Mesothelial cell of epicardium (in vitro differentiated cells): ENCODE data around the gene ATP8B4. TPM values are rescaled to one million over a fixed set of nuclear protein-coding genes. Genes with fewer than 3 reads are reported as not detected.
"Not testable (repeated sequence)": the region's sequence is repeated elsewhere in the genome, so short reads cannot be mapped to it uniquely, and the experiment has no call there.

ENCODE experiments used
- DNase-seq, 2 experiments: peaks; one replicate each; pipeline ENCODE4 v3.0.0; 2021; ENCODE audit warnings: low spot score in 2 of 2; ENCODE audit not compliant: unreplicated experiment in 2 of 2
- H3K27ac Mint-ChIP-seq: 2 replicates; pipeline ENCODE4 v1.8.0; 2021; ENCODE audit warnings: mixed read lengths
- H3K27me3 Mint-ChIP-seq: 2 replicates; pipeline ENCODE4 v1.8.0; 2021; ENCODE audit warnings: low read depth, mixed read lengths
- H3K36me3 Mint-ChIP-seq: 2 replicates; pipeline ENCODE4 v1.8.0; 2021; ENCODE audit warnings: mixed read lengths
- H3K4me1 Mint-ChIP-seq: 2 replicates; pipeline ENCODE4 v1.8.0; 2021; ENCODE audit warnings: mixed read lengths
- H3K4me3 Mint-ChIP-seq: 2 replicates; pipeline ENCODE4 v1.8.0; 2021; ENCODE audit warnings: mild to moderate bottlenecking, moderate library complexity, mixed read lengths
- H3K9me3 Mint-ChIP-seq: 2 replicates; pipeline ENCODE4 v1.8.0; 2021; ENCODE audit warnings: mixed read lengths
- total RNA-seq: library from RNA; stranded (reverse); gene quantifications from 3 replicates; pipeline ENCODE4 v1.2.1, GENCODE V29; 2021
- TF ChIP-seq, protein P1 (sequence below): fragments of 200-600 bp; sonication (generic); IDR thresholded peaks from one replicate; pipeline ENCODE4 v1.5.0; 2021; ENCODE audit warnings: antibody characterized with exemption; ENCODE audit not compliant: unreplicated experiment

ATP8B4 gene
- total RNA-seq, 1 donor from 2014 or later, result 1.8 TPM

DNA sequence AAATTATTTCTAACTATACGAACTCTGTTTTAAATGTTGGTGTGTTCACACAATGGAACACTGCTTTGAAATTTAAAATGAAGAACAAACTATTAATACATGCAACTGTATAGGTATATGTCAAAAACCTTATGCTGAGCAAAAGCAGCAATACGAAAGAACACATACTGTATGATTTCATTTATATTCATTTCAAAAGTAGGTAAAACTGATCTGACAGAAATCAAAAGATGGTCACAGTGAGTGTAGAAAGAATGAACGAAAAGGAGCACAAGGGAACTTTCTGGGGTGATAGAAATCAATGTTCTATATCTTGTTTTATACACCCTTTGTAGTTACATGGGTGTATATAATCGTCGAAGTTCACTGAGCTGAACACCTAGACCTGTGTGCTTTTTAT is 12.6 kb downstream of the ATP8B4 start:
- Mint-ChIP-seq H3K9me3 (peaks cover 25% of the 10 kb centered on the region), H3K27ac (no peak overlapping the region), H3K4me1 (peaks cover 25% of the 10 kb centered on the region), H3K36me3 (peaks cover 1% of the 10 kb centered on the region), H3K4me3 (no peak overlapping the region), H3K27me3 (peaks cover 13% of the 10 kb centered on the region)
- TF ChIP-seq, protein P1, sequence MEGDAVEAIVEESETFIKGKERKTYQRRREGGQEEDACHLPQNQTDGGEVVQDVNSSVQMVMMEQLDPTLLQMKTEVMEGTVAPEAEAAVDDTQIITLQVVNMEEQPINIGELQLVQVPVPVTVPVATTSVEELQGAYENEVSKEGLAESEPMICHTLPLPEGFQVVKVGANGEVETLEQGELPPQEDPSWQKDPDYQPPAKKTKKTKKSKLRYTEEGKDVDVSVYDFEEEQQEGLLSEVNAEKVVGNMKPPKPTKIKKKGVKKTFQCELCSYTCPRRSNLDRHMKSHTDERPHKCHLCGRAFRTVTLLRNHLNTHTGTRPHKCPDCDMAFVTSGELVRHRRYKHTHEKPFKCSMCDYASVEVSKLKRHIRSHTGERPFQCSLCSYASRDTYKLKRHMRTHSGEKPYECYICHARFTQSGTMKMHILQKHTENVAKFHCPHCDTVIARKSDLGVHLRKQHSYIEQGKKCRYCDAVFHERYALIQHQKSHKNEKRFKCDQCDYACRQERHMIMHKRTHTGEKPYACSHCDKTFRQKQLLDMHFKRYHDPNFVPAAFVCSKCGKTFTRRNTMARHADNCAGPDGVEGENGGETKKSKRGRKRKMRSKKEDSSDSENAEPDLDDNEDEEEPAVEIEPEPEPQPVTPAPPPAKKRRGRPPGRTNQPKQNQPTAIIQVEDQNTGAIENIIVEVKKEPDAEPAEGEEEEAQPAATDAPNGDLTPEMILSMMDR, result no peak
- no peak for DNase-seq

DNA sequence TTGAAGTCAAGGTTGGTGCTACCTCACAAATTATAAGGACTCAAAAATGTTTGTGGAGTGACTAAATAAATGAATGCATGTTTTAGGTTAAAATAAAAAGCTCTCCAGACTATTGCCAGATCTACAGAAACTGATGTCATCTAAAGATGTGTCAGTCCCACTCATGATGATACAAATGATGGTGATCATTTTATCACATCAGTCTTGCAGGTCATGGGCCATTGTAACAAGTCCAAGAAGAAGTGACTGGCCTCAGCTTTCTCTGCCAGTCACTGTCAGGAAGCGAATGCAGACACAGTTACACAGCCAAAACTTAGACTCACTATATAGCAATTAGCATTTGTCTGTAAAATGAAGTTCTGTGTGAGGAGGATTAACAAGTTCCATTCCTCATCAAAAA is 18.5 kb downstream of the ATP8B4 start:
- TF ChIP-seq, protein P1, result no peak
- Mint-ChIP-seq H3K4me1 (no peaks in the 10 kb centered on the region), H3K4me3 (no peak overlapping the region), H3K36me3 (peaks cover 1% of the 10 kb centered on the region), H3K9me3 (peaks cover 25% of the 10 kb centered on the region), H3K27me3 (peaks cover 15% of the 10 kb centered on the region), H3K27ac (no peak overlapping the region)
- DNase-seq, result no peak

DNA sequence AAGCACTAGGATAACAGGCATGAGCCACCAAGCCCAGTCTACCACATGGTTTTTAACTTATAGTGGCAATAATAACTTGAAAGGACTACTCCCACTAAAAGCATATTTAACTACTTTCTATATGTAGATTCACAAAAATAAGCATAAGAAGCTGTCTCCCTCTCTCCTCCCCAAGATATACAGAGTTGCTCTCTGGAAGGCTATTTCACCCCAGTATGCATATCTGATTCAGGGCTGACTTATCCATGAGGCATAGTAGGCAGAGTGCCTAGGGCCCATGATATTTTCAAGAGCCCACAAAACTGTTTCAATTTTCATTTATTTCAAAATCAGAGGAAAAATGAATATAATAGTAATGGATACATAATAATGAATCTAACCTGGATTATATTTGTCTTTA is 20.5 kb downstream of the ATP8B4 start:
- H3K4me1 Mint-ChIP-seq, result no peaks in the 10 kb centered on the region
- no peak overlapping the region for H3K27ac Mint-ChIP-seq
- TF ChIP-seq, protein P1, result no peak
- H3K9me3 Mint-ChIP-seq, result peaks cover 17% of the 10 kb centered on the region
- no peak overlapping the region for H3K4me3 Mint-ChIP-seq
- peaks cover 15% of the 10 kb centered on the region for H3K27me3 Mint-ChIP-seq
- H3K36me3 Mint-ChIP-seq, result peaks cover 1% of the 10 kb centered on the region
- no peak for DNase-seq

DNA sequence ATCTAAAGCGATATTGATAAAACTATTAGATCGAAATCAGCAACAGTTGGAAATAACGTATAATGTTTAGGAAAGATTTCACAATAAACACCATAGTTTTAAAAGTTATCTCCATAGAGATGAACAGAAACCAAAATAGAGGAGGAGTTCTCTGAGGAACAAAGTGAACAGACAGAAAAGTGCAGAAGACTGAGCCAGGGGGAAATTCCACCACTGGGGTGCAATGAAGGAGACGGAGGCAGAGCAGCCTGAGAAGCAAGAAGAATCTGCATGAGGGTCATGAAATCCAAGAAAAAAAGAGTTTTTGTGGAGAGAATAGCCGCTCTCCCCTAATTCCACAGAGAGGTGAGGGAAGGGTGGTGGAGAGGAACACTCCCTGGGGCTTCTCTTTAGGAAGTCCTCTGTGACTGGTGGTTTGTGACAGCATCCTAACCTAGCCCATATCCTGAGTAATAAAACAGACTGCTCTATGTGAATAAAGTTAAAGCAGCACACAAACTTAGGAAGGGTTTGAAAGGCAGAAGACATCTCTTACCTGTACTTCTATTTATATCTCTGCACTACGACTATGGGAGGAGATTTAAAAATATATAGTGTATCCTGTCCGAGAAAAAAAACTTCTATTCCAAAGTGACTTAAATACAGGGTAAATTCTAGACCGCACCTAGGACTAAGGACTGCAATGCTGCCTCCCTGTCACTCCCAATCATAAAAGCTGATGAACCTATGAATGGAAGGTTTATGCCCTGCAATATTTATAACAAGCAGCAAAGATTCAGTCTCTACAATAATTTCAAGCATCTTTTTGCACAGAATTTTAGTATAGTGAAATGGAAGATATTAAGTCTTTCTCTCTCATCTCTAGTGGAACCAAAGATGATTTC is 22.9 kb downstream of the ATP8B4 start:
- peaks cover 12% of the 10 kb centered on the region for H3K9me3 Mint-ChIP-seq
- no peak overlapping the region for H3K4me3 Mint-ChIP-seq
- no peak for DNase-seq
- no peaks in the 10 kb centered on the region for H3K36me3 Mint-ChIP-seq
- H3K4me1 Mint-ChIP-seq, result no peaks in the 10 kb centered on the region
- peaks cover 3% of the 10 kb centered on the region for H3K27me3 Mint-ChIP-seq
- no peak overlapping the region for H3K27ac Mint-ChIP-seq
- TF ChIP-seq, protein P1, result no peak

DNA sequence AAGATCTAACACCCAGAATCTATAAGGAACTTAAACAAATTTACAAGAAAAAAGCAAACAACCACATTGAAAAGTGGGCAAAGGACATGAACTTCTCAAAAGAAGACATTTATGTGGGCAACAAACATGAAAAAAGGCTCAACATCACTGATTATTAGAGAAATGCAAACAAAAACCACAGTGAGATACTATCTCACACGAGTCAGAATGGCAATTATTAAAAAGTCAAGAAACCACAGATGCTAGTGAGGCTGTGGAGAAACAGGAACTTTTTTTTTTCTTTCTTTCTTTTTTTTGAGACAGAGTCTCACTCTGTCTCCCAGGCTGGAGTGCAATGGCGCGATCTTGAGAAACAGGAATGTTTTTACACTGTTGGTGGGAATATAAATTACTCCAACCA is 29.6 kb downstream of the ATP8B4 start:
- not testable (repeated sequence) for H3K4me3 Mint-ChIP-seq, DNase-seq, H3K4me1 Mint-ChIP-seq, H3K27ac Mint-ChIP-seq, H3K27me3 Mint-ChIP-seq, H3K36me3 Mint-ChIP-seq
- H3K9me3 Mint-ChIP-seq, result peaks cover 21% of the 10 kb centered on the region

DNA sequence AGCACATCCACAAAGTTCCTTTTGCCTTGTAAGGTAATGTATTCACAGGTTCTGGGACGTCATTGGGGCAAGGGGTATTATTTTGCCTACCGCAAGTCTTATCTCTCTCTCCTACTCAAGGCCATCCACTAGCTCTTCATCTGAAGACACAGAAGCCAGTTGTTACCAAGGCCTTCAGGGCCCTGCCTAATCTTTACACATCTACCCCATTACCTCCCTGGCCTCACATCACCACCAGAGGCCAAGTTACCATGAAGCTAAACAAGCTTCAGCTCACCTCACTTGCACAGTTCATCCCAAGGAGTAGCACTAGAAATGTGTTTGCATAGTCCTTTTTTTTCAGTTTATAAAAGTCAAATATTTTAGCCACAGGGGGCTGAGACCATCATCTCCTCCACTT is 34.1 kb downstream of the ATP8B4 start:
- Mint-ChIP-seq H3K9me3 (peaks cover 7% of the 10 kb centered on the region), H3K36me3 (no peaks in the 10 kb centered on the region), H3K27ac (no peak overlapping the region), H3K27me3 (no peaks in the 10 kb centered on the region), H3K4me1 (no peaks in the 10 kb centered on the region), H3K4me3 (no peak overlapping the region)
- DNase-seq, result no peak
- TF ChIP-seq, protein P1, result no peak
